Hematopoietic multipotent progenitor cell treated with erythropoietin and hydrocortisone succinate and interleukin-3 and kit ligand, for 6 days (in vitro differentiated cells): ENCODE measurements around the gene IPO4.
"Not testable (repeated sequence)": the region's sequence is repeated elsewhere in the genome, so short reads cannot be mapped to it uniquely, and the experiment has no call there.

Source experiments
- DNase-seq: peaks from one replicate; pipeline ENCODE4 v3.0.0-alpha.2; 2015

IPO4 gene

GRCh38 chr14:24188251-24189058, at the start of gene IPO4:
Gene IPO4 (minus strand): TSS chr14:24188816. CDS start chr14:24188787, 29 bp downstream.
- DNase-seq = peak; percentile 99

- DNase-seq = no peak
Measured at GRCh38 chr14:24238123-24238522, 49.5 kb upstream of the IPO4 start.

GRCh38 chr14:24237463-24237955, 48.9 kb upstream of the IPO4 start:
- no peak for DNase-seq

GRCh38 chr14:24236689-24237462, 48.3 kb upstream of the IPO4 start:
- no peak for DNase-seq

GRCh38 chr14:24235804-24236688, 47.4 kb upstream of the IPO4 start:
- no peak for DNase-seq

- peak; percentile 60 for DNase-seq
Measured at GRCh38 chr14:24234095-24235005, 45.7 kb upstream of the IPO4 start.

- peak; percentile 27 for DNase-seq
Measured at GRCh38 chr14:24233538-24233866, 44.9 kb upstream of the IPO4 start.

- DNase-seq = no peak
Measured at GRCh38 chr14:24232645-24233537, 44.3 kb upstream of the IPO4 start, which contains the start of gene GMPR2. Gene GMPR2 (plus strand): TSS chr14:24232929. CDS start chr14:24233254, 325 bp downstream.

GRCh38 chr14:24232121-24232644, 43.6 kb upstream of the IPO4 start, which contains the start of gene NEDD8:
Gene NEDD8 (minus strand): TSS chr14:24232367. CDS start chr14:24232267, 100 bp downstream.
- peak; percentile 96 for DNase-seq

GRCh38 chr14:24231263-24232120, 42.9 kb upstream of the IPO4 start:
- peak; percentile 41 for DNase-seq

GRCh38 chr14:24228902-24229301, 40.3 kb upstream of the IPO4 start:
- DNase-seq = no peak

GRCh38 chr14:24226473-24226872, 37.9 kb upstream of the IPO4 start:
- no peak for DNase-seq

GRCh38 chr14:24224618-24225071, 36.0 kb upstream of the IPO4 start:
- no peak for DNase-seq

GRCh38 chr14:24222987-24223386, 34.4 kb upstream of the IPO4 start:
- not testable (repeated sequence) for DNase-seq

GRCh38 chr14:24219521-24219920, 30.9 kb upstream of the IPO4 start:
- no peak for DNase-seq

GRCh38 chr14:24219080-24219479, 30.5 kb upstream of the IPO4 start:
- no peak for DNase-seq

GRCh38 chr14:24216876-24217275, 28.3 kb upstream of the IPO4 start:
- DNase-seq = not testable (repeated sequence)

- DNase-seq = no peak
Measured at GRCh38 chr14:24216345-24216699, 27.7 kb upstream of the IPO4 start.
